GM19452 (cell line): ENCODE measurements around the gene GCNA.
"Not testable (repeated sequence)": the region's sequence is repeated elsewhere in the genome, so short reads cannot be mapped to it uniquely, and the experiment has no call there.

Source experiments
- ATAC-seq: cut with Tn5 transposase; IDR thresholded peaks from one replicate; pipeline ENCODE4 v1.9.1; 2021; ENCODE audit not compliant: unreplicated experiment

The GCNA gene

GRCh38 chrX:71558920-71559319 lies 19.3 kb upstream of the GCNA start:
- ATAC-seq = no peak

- ATAC-seq = not testable (repeated sequence)
Measured at GRCh38 chrX:71559773-71560172, 18.5 kb upstream of the GCNA start.

GRCh38 chrX:71563921-71564320 lies 14.3 kb upstream of the GCNA start:
- no peak for ATAC-seq

GRCh38 chrX:71565474-71566041 lies 12.7 kb upstream of the GCNA start:
- no peak for ATAC-seq

GRCh38 chrX:71571390-71571789 lies 6.8 kb upstream of the GCNA start:
- not testable (repeated sequence) for ATAC-seq

- no peak for ATAC-seq
Measured at GRCh38 chrX:71573590-71573989, 4.6 kb upstream of the GCNA start.

- ATAC-seq = no peak
Measured at GRCh38 chrX:71577682-71578081, 555 bp upstream of the GCNA start.

- ATAC-seq = no peak
Measured at GRCh38 chrX:71579136-71579989, 1.1 kb downstream of the GCNA start.

- no peak for ATAC-seq
Measured at GRCh38 chrX:71579990-71580380, 1.7 kb downstream of the GCNA start.

GRCh38 chrX:71581210-71581609 lies 3.0 kb downstream of the GCNA start:
- no peak for ATAC-seq

- no peak for ATAC-seq
Measured at GRCh38 chrX:71586929-71587328, 8.7 kb downstream of the GCNA start.

GRCh38 chrX:71593210-71593609 lies 15.0 kb downstream of the GCNA start:
- ATAC-seq = not testable (repeated sequence)

GRCh38 chrX:71599965-71600364 lies 21.7 kb downstream of the GCNA start:
- no peak for ATAC-seq

GRCh38 chrX:71603618-71604017 lies 25.4 kb downstream of the GCNA start:
- ATAC-seq = no peak

- no peak for ATAC-seq
Measured at GRCh38 chrX:71604141-71604540, 25.9 kb downstream of the GCNA start.

- no peak for ATAC-seq
Measured at GRCh38 chrX:71604796-71605568, 26.7 kb downstream of the GCNA start.

- ATAC-seq = no peak
Measured at GRCh38 chrX:71606536-71607216, 28.4 kb downstream of the GCNA start.

GRCh38 chrX:71607488-71607887 lies 29.3 kb downstream of the GCNA start:
- no peak for ATAC-seq

GRCh38 chrX:71609095-71609750 lies 31.0 kb downstream of the GCNA start:
- ATAC-seq = no peak

- ATAC-seq = not testable (repeated sequence)
Measured at GRCh38 chrX:71611736-71612135, 33.5 kb downstream of the GCNA start.

GRCh38 chrX:71612256-71612655 lies 34.0 kb downstream of the GCNA start:
- no peak for ATAC-seq
